Measurements from ENCODE around the gene ZMIZ2.

GRCh38 chr7:44750921-44751571 is 2.4 kb downstream of the ZMIZ2 start:
- no peak for TF ChIP-seq ZNF121 (tag by site-specific recombination; IDR thresholded peaks at IDR 0.05)
- TF ChIP-seq ZNF701 (tag by site-specific recombination; IDR thresholded peaks at IDR 0.05), result no peak
- no peak for TF ChIP-seq ZNF175 (tag by site-specific recombination; IDR thresholded peaks at IDR 0.05)
- no peak for TF ChIP-seq ZBTB20 (tag by site-specific recombination; IDR thresholded peaks at IDR 0.05)
- no peak for TF ChIP-seq ZNF776 (tag by site-specific recombination; IDR thresholded peaks at IDR 0.05; ENCODE audit: borderline replicate concordance)
- TF ChIP-seq ZBTB21 (tag by site-specific recombination; IDR thresholded peaks at IDR 0.05), result no peak
- no peak for TF ChIP-seq ZSCAN18 (tag by site-specific recombination; IDR thresholded peaks at IDR 0.05)
- no peak for TF ChIP-seq PRDM10 (tag by site-specific recombination; IDR thresholded peaks at IDR 0.05)
- no peak for TF ChIP-seq CTCF (tag by site-specific recombination; IDR thresholded peaks at IDR 0.05)
- TF ChIP-seq REST (tag by site-specific recombination; IDR thresholded peaks at IDR 0.05), result no peak
